ENCODE results near the gene LLGL2. TPM values are rescaled to one million over a fixed set of nuclear protein-coding genes. Genes with fewer than 3 reads are reported as not detected.

The LLGL2 gene
- polyA plus RNA-seq, 2 donors: 71.6 to 139 TPM

DNA sequence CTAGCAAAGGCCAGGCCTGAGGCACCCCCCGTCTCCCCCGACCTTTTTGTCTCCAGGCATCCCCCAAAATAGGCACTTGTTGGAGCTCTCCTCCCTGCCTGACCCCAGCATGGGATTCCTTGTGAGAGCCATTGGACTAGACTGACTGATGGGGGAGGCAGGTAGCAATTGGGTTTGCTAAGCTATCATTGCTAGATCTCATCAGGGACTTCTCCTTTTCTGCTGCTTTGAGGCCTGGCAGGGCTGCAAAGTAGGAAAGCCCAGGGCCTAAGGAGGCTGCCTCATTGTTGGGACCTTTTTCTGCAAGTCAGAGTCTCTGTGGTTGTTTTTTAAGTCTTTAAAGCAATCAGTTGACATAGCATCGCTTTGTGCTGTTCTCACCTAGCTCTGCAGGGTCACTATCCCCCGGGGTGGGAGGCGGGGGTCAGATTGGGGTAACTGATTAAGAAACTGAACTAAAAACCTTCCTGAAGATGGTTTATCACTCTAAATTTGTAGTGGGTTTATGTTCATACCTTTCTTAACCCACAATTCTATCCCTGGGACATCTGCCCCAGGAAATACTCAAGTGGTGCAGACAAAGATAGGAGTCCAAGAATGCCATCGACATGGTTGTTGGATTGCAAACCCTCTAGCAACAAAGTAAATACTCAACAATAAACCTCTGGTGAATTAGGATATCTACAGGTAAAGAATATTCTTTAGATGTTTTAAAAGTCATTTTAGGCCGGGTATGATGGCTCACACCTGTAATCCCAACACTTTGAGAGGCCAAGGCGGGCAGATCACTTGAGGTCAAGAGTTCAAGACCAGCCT, 28.0 kb downstream of the LLGL2 start:
- Histone ChIP-seq H3K27ac (ENCODE audit: low read depth in 2 of 2, low read length in 1 of 2) (no peak overlapping the region), H3K9me3 (ENCODE audit: control insufficient read depth in 2 of 2, insufficient read depth in 1 of 2, low read depth in 1 of 2, low read length in 1 of 2) (no peaks in the 10 kb centered on the region), H3K4me1 (ENCODE audit: control insufficient read depth in 2 of 2, insufficient read depth in 2 of 2, low read length in 1 of 2) (peaks cover 0 to 7% of the 10 kb centered on the region in 2 donors), H3K36me3 (ENCODE audit: control insufficient read depth in 2 of 2, insufficient read depth in 2 of 2, low read length in 1 of 2) (peaks cover 0 to 5% of the 10 kb centered on the region in 2 donors), H3K4me3 (ENCODE audit: low read depth in 1 of 2, low read length in 2 of 2) (no peak overlapping the region), H3K27me3 (ENCODE audit: control insufficient read depth in 1 of 2, insufficient read depth in 2 of 2, low read length in 2 of 2) (no peaks in the 10 kb centered on the region)
- WGBS, 2 donors: 86 to 87% methylated on average over 8 of the region's 8 CpGs

DNA sequence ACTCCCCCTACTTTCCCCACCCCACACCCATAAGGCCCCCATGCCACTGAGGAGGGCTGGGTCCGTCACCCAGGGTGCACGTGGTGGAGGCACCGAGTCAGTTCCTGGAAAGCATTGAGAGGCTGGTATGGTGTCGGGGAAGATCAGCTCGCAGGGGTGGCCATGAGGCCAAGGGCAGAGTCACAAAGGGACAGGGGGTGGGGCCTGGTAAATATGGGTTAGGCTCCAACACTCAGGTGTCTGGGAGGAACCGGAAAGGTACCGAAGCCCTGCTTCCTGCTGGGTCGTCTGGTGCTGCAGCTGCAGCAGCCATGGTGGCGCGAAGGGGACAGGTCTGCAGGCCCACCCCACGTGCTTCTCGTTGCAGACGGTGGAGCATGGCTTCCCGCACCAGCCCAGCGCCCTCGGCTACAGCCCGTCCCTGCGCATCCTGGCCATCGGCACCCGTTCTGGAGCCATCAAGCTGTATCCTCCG, 30.2 kb downstream of the LLGL2 start:
- H3K36me3 ChIP-seq (ENCODE audit: control insufficient read depth in 2 of 2, insufficient read depth in 2 of 2, low read length in 1 of 2): peaks cover 0 to 14% of the 10 kb centered on the region in 2 donors
- no peak overlapping the region for H3K27ac ChIP-seq (ENCODE audit: low read depth in 2 of 2, low read length in 1 of 2)
- H3K4me3 ChIP-seq (ENCODE audit: low read depth in 1 of 2, low read length in 2 of 2): no peak overlapping the region
- H3K9me3 ChIP-seq (ENCODE audit: control insufficient read depth in 2 of 2, insufficient read depth in 1 of 2, low read depth in 1 of 2, low read length in 1 of 2): no peaks in the 10 kb centered on the region
- H3K27me3 ChIP-seq (ENCODE audit: control insufficient read depth in 1 of 2, insufficient read depth in 2 of 2, low read length in 2 of 2): no peaks in the 10 kb centered on the region
- H3K4me1 ChIP-seq (ENCODE audit: control insufficient read depth in 2 of 2, insufficient read depth in 2 of 2, low read length in 1 of 2): no peaks in the 10 kb centered on the region
- 84 to 95% methylated on average over 21 of the region's 21 CpGs for WGBS, 2 donors

DNA sequence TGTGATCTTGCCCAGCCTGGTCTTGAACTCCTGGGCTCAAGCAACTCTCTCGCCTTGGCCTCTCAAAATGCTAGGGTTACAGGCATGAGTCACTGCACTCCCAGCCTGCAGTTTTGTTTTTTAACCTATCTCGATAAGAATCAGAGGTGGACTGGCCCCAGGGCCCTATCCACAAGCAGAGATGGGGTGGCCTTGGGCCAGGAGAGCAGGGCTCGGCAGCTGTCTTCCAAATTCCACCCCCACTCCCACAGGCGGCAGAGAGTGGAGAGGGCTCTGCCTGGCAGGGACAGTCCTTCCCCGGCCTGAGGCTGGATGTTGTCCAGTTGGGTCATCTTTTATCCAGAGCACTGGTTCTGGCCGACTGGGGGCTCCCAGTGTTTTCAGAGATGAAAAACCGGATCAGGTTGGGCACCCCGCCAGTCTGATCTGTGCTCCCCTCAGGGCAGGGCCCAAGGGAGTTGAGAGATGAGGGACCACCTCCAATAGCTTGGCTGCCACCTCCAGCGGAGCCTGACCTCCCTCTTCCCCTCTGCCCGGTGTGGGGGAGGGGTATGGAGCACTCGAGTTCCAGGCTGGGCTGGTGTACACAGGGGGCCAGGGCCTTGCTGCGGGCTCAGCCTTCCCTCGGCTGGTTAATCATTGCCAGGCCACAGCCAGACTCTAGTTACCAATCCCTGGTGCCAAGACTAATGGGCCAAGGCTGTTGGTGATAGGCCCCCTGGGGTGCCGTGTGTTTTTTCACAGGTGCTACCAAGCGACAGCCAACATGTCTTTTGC, 31.8 kb downstream of the LLGL2 start:
- Histone ChIP-seq H3K4me1 (ENCODE audit: control insufficient read depth in 2 of 2, insufficient read depth in 2 of 2, low read length in 1 of 2) (no peaks in the 10 kb centered on the region), H3K27ac (ENCODE audit: low read depth in 2 of 2, low read length in 1 of 2) (no peak overlapping the region), H3K36me3 (ENCODE audit: control insufficient read depth in 2 of 2, insufficient read depth in 2 of 2, low read length in 1 of 2) (peaks cover 0 to 17% of the 10 kb centered on the region in 2 donors), H3K27me3 (ENCODE audit: control insufficient read depth in 1 of 2, insufficient read depth in 2 of 2, low read length in 2 of 2) (no peaks in the 10 kb centered on the region), H3K9me3 (ENCODE audit: control insufficient read depth in 2 of 2, insufficient read depth in 1 of 2, low read depth in 1 of 2, low read length in 1 of 2) (no peaks in the 10 kb centered on the region), H3K4me3 (ENCODE audit: low read depth in 1 of 2, low read length in 2 of 2) (no peak overlapping the region)
- WGBS, 2 donors: 56 to 62% methylated on average over 15 of the region's 15 CpGs

DNA sequence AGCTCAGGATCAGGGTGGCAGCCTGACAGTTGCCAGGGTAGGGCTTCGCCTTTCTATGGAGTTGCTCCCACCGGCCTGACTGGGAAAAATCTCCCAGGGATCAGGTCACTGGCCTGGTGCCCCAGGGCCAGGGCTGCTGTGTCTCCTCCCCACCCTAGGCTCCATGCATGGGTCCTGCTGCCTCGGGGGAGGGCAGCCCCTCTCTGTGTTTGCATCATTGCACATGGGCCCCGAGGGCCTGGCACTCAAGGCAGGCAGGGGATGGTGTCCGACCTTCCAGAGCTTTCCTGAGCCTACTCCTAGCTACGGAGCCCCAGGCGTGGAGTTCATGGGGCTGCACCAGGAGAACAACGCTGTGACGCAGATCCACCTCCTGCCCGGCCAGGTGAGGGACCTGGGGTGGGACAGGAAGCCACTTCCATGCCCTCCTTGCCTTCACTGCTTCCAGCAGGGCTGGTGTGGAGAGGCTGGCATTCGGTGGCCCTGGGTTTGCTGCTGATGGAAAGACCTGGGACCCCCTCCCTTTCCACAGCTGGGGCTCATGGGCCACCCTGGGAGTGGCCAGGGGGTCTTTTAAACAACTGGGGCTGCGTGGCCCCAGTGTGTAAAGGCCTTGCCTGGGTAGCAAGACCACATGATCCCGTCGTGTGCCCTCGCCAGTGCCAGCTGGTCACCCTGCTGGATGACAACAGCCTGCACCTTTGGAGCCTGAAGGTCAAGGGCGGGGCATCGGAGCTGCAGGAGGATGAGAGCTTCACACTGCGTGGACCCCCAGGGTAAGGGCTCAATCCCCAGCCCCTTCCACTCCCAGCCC, 32.6 kb downstream of the LLGL2 start:
- Histone ChIP-seq H3K27me3 (ENCODE audit: control insufficient read depth in 1 of 2, insufficient read depth in 2 of 2, low read length in 2 of 2) (no peaks in the 10 kb centered on the region), H3K4me3 (ENCODE audit: low read depth in 1 of 2, low read length in 2 of 2) (no peak overlapping the region), H3K4me1 (ENCODE audit: control insufficient read depth in 2 of 2, insufficient read depth in 2 of 2, low read length in 1 of 2) (no peaks in the 10 kb centered on the region), H3K36me3 (ENCODE audit: control insufficient read depth in 2 of 2, insufficient read depth in 2 of 2, low read length in 1 of 2) (peaks cover 0 to 22% of the 10 kb centered on the region in 2 donors), H3K9me3 (ENCODE audit: control insufficient read depth in 2 of 2, insufficient read depth in 1 of 2, low read depth in 1 of 2, low read length in 1 of 2) (no peaks in the 10 kb centered on the region), H3K27ac (ENCODE audit: low read depth in 2 of 2, low read length in 1 of 2) (no peak overlapping the region)
- WGBS, 2 donors: 68 to 87% methylated on average over 18 of the region's 18 CpGs

DNA sequence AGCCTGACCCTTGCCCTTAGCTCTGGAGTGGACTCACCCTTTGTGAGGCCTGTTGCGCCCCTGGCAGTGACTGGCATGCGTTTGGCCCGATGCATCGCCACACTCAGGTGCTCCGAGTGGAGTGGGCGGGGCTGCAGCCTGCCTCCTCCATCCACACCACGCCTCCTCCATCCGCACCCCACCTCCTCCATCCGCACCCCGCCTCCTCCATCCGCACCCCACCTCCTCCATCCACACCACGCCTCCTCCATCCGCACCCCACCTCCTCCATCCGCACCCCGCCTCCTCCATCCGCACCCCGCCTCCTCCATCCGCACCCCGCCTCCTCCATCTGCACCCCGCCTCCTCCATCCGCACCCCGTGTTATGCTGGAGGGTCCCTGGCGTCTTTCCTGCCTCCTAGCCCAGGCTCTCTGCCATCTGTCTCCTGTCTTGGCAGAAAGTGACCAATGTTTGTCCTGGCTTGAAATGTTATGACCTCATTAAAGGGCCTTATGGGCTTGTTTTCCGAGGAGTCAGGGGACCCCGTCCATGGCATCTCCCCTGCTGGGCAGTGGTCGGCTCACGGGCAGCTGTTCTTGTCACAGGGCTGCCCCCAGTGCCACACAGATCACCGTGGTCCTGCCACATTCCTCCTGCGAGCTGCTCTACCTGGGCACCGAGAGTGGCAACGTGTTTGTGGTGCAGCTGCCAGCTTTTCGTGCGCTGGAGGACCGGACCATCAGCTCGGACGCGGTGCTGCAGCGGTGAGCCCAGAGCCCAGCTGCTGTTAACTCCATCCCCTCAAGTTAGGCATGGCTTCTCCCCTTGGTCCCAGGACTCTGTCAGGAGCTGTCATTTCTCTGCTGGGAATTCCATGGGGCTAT, 33.4 kb downstream of the LLGL2 start:
- Histone ChIP-seq H3K27ac (ENCODE audit: low read depth in 2 of 2, low read length in 1 of 2) (no peak overlapping the region), H3K9me3 (ENCODE audit: control insufficient read depth in 2 of 2, insufficient read depth in 1 of 2, low read depth in 1 of 2, low read length in 1 of 2) (no peaks in the 10 kb centered on the region), H3K4me1 (ENCODE audit: control insufficient read depth in 2 of 2, insufficient read depth in 2 of 2, low read length in 1 of 2) (no peaks in the 10 kb centered on the region), H3K27me3 (ENCODE audit: control insufficient read depth in 1 of 2, insufficient read depth in 2 of 2, low read length in 2 of 2) (no peaks in the 10 kb centered on the region), H3K36me3 (ENCODE audit: control insufficient read depth in 2 of 2, insufficient read depth in 2 of 2, low read length in 1 of 2) (peaks cover 0 to 30% of the 10 kb centered on the region in 2 donors), H3K4me3 (ENCODE audit: low read depth in 1 of 2, low read length in 2 of 2) (no peak overlapping the region)
- WGBS, 2 donors: 75 to 91% methylated on average over 30 to 35 of the region's 38 CpGs

DNA sequence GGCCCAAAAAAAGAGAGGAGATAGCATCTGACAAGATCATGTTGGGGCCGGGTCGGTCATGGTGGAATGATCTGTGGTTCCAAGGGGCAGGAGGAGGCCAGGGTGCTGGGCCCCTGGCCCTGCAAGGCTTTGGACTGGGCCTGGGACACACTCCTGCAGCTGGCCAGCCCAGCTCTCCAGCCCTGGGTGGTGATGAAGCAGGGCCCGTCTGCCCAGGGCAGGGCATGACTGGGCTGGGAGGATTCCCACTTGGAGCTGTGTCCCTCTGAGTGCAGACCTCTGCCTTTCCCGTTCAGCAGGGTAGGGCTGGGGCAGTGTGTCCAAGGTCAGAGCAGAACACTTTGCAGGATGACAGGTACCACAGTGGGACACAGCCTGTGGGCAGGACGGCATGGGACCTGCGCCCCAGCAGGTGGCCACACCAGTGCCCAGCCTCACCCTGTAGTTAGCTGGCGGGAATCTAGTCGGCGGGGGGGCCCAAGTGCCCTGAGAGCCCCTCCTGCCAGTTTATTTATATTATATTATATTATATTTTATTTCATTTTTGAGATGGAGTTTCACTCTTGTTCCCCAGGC, 34.5 kb downstream of the LLGL2 start:
- Histone ChIP-seq H3K27me3 (ENCODE audit: control insufficient read depth in 1 of 2, insufficient read depth in 2 of 2, low read length in 2 of 2) (no peaks in the 10 kb centered on the region), H3K9me3 (ENCODE audit: control insufficient read depth in 2 of 2, insufficient read depth in 1 of 2, low read depth in 1 of 2, low read length in 1 of 2) (no peaks in the 10 kb centered on the region), H3K4me1 (ENCODE audit: control insufficient read depth in 2 of 2, insufficient read depth in 2 of 2, low read length in 1 of 2) (no peaks in the 10 kb centered on the region), H3K36me3 (ENCODE audit: control insufficient read depth in 2 of 2, insufficient read depth in 2 of 2, low read length in 1 of 2) (peaks cover 4 to 41% of the 10 kb centered on the region in 2 donors), H3K27ac (ENCODE audit: low read depth in 2 of 2, low read length in 1 of 2) (no peak overlapping the region), H3K4me3 (ENCODE audit: low read depth in 1 of 2, low read length in 2 of 2) (no peak overlapping the region)
- 83 to 91% methylated on average over 9 of the region's 9 CpGs for WGBS, 2 donors

DNA sequence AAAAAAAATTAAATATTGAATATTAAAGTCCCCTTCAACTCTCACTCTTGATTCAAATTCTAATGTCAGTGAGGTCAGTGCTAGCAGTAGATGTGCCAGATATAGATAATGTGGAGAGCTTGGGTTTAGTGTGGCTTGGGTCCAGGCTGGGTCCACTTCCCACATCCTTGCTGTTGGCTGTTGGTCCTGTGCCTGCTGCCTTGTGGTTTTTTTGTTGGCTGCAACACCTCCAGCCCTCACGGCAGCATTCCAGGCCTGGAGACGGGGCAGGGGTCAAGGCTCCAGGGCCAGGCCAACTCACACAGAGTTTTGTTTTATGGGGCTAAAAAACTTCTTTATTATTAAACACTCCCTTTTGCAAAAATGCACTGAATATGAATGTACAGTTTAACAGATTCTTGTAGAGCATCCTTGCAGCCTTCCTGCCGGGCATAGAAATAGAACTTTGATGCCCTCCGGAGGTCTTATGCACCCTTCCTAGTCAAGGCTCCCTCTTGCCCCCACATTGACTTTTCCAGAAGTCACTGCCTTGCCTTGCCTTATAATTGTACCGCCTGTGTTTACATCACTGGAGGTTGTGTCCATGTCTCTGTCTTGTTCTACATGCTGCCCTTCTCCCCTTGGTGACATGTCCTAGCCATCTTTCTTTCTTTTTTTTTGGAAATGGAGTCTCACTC, 36.6 kb downstream of the LLGL2 start:
- WGBS, 2 donors: 78 to 82% methylated on average over 5 of the region's 5 CpGs
- peaks cover 7 to 50% of the 10 kb centered on the region in 2 donors for H3K36me3 ChIP-seq (ENCODE audit: control insufficient read depth in 2 of 2, insufficient read depth in 2 of 2, low read length in 1 of 2)

DNA sequence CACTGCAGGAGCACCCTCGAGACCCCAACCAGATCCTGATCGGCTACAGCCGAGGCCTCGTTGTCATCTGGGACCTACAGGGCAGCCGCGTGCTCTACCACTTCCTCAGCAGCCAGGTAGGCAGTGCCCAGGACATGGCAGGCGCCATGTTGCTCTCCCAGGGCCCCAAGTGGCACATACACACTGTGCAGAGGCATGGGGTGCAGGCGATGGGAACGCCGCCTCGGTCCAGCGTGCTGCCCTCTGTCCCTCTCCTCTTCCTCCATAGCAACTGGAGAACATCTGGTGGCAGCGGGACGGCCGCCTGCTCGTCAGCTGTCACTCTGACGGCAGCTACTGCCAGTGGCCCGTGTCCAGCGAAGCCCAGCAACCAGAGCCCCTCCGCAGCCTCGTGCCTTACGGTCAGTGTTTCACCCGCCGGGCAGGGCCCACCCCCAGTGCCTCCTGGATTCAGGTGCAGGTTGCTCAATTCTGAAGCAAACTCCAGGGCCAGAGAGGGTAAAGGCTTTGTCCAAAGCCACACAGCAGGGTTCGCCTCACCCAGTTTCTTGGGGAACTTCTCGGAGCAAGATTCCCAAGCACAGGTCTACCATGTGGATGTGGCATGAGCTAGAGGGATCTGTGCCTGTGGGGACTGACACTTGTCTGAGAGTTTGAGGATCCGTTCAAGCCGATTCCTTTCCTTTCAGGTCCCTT, 37.7 kb downstream of the LLGL2 start:
- H3K9me3 ChIP-seq (ENCODE audit: control insufficient read depth in 2 of 2, insufficient read depth in 1 of 2, low read depth in 1 of 2, low read length in 1 of 2): no peaks in the 10 kb centered on the region
- peaks cover 12 to 49% of the 10 kb centered on the region in 2 donors for H3K36me3 ChIP-seq (ENCODE audit: control insufficient read depth in 2 of 2, insufficient read depth in 2 of 2, low read length in 1 of 2)
- H3K4me1 ChIP-seq (ENCODE audit: control insufficient read depth in 2 of 2, insufficient read depth in 2 of 2, low read length in 1 of 2): peaks cover 0 to 4% of the 10 kb centered on the region in 2 donors
- 93 to 95% methylated on average over 28 of the region's 28 CpGs for WGBS, 2 donors
- H3K27ac ChIP-seq (ENCODE audit: low read depth in 2 of 2, low read length in 1 of 2): no peak overlapping the region
- no peak overlapping the region for H3K4me3 ChIP-seq (ENCODE audit: low read depth in 1 of 2, low read length in 2 of 2)
- no peaks in the 10 kb centered on the region for H3K27me3 ChIP-seq (ENCODE audit: control insufficient read depth in 1 of 2, insufficient read depth in 2 of 2, low read length in 2 of 2)

More for the DNA sequence above, 36.6 kb downstream of the LLGL2 start:
- Histone ChIP-seq H3K27me3 (ENCODE audit: control insufficient read depth in 1 of 2, insufficient read depth in 2 of 2, low read length in 2 of 2) (no peaks in the 10 kb centered on the region), H3K9me3 (ENCODE audit: control insufficient read depth in 2 of 2, insufficient read depth in 1 of 2, low read depth in 1 of 2, low read length in 1 of 2) (no peaks in the 10 kb centered on the region), H3K4me3 (ENCODE audit: low read depth in 1 of 2, low read length in 2 of 2) (no peak overlapping the region), H3K4me1 (ENCODE audit: control insufficient read depth in 2 of 2, insufficient read depth in 2 of 2, low read length in 1 of 2) (peaks cover 0 to 4% of the 10 kb centered on the region in 2 donors), H3K27ac (ENCODE audit: low read depth in 2 of 2, low read length in 1 of 2) (no peak overlapping the region)
